Fibroblast of pulmonary artery (primary cell): ENCODE measurements around the gene CREBBP.

Experiments
- DNase-seq: peaks from one replicate; pipeline ENCODE4 v3.0.0-alpha.2; 2010; ENCODE audit warnings: low read depth
- H3K4me3 ChIP-seq: replicated peaks from 2 replicates; pipeline ENCODE4 v1.5.1; 2011; ENCODE audit warnings: low read depth, mild to moderate bottlenecking, control low read depth, low read length, moderate library complexity
- CTCF ChIP-seq: IDR thresholded peaks from 2 replicates; pipeline ENCODE4 v1.5.1; 2011; ENCODE audit warnings: mild to moderate bottlenecking, control low read depth, low read length, inconsistent platforms; ENCODE audit errors: missing control alignments

The CREBBP gene

GRCh38 chr16:3857189-3858043 lies 23.1 kb downstream of the CREBBP start:
- H3K4me3 ChIP-seq: no peak overlapping the region
- TF ChIP-seq CTCF: no peak
- peak; percentile 90 for DNase-seq

GRCh38 chr16:3856367-3857141 lies 24.0 kb downstream of the CREBBP start:
- H3K4me3 ChIP-seq: no peak overlapping the region
- DNase-seq: no peak
- no peak for TF ChIP-seq CTCF

- DNase-seq: peak; percentile 53
- H3K4me3 ChIP-seq: no peak overlapping the region
- TF ChIP-seq CTCF: no peak
These were observed 25.6 kb downstream of the CREBBP start for GRCh38 chr16:3854750-3855541.

GRCh38 chr16:3850544-3850899 lies 30.0 kb downstream of the CREBBP start:
- no peak for TF ChIP-seq CTCF
- no peak overlapping the region for H3K4me3 ChIP-seq
- no peak for DNase-seq

GRCh38 chr16:3849751-3850543 lies 30.6 kb downstream of the CREBBP start:
- no peak for TF ChIP-seq CTCF
- DNase-seq: no peak
- no peak overlapping the region for H3K4me3 ChIP-seq

GRCh38 chr16:3846595-3847091 lies 33.9 kb downstream of the CREBBP start:
- no peak overlapping the region for H3K4me3 ChIP-seq
- TF ChIP-seq CTCF: no peak
- DNase-seq: no peak
